Globus pallidus (tissue), 1 donor: ENCODE data around the gene NNMT.

Experiments
- DNase-seq: peaks from one replicate; pipeline ENCODE4 v3.0.0-alpha.2; 2015; ENCODE audit warnings: low spot score

The NNMT gene

GRCh38 chr11:114284914-114285313 is 11.3 kb upstream of the NNMT start:
- no peak for DNase-seq

GRCh38 chr11:114285599-114285998 is 10.6 kb upstream of the NNMT start:
- no peak for DNase-seq

GRCh38 chr11:114286229-114286628 is 10.0 kb upstream of the NNMT start:
- DNase-seq = no peak

GRCh38 chr11:114287154-114287553 is 9.0 kb upstream of the NNMT start:
- no peak for DNase-seq

- DNase-seq = no peak
Observed at GRCh38 chr11:114288136-114288535, 8.1 kb upstream of the NNMT start.

- DNase-seq = no peak
Observed at GRCh38 chr11:114289779-114290178, 6.4 kb upstream of the NNMT start.

- no peak for DNase-seq
Observed at GRCh38 chr11:114290503-114291235, 5.5 kb upstream of the NNMT start.

GRCh38 chr11:114291381-114291780 is 4.8 kb upstream of the NNMT start:
- DNase-seq = no peak

- no peak for DNase-seq
Observed at GRCh38 chr11:114291842-114292680, 4.1 kb upstream of the NNMT start.

GRCh38 chr11:114293201-114293711 is 2.9 kb upstream of the NNMT start:
- DNase-seq = no peak

GRCh38 chr11:114296605-114297372 is 590 bp downstream of the NNMT start:
- DNase-seq = no peak

- no peak for DNase-seq
Observed at GRCh38 chr11:114297806-114298709, 1.9 kb downstream of the NNMT start.

GRCh38 chr11:114298710-114299109 is 2.5 kb downstream of the NNMT start:
- DNase-seq = no peak

- no peak for DNase-seq
Observed at GRCh38 chr11:114301088-114301487, 4.9 kb downstream of the NNMT start.

GRCh38 chr11:114301927-114302326 is 5.7 kb downstream of the NNMT start:
- DNase-seq = no peak

GRCh38 chr11:114302663-114303062 is 6.5 kb downstream of the NNMT start:
- no peak for DNase-seq

GRCh38 chr11:114304065-114304464 is 7.9 kb downstream of the NNMT start:
- DNase-seq = no peak

GRCh38 chr11:114304969-114305368 is 8.8 kb downstream of the NNMT start:
- DNase-seq = no peak

- DNase-seq = no peak
Observed at GRCh38 chr11:114307524-114308203, 11.5 kb downstream of the NNMT start.

GRCh38 chr11:114308689-114309089 is 12.5 kb downstream of the NNMT start:
- no peak for DNase-seq

GRCh38 chr11:114309517-114309916 is 13.3 kb downstream of the NNMT start:
- no peak for DNase-seq
